ENCODE data around the gene PCED1A. TPM values are rescaled to one million over a fixed set of nuclear protein-coding genes. Genes with fewer than 3 reads are reported as not detected.

Gene PCED1A
- total and polyA plus RNA-seq, 8 donors = 10.3 to 166 (median 44.5) TPM

DNA sequence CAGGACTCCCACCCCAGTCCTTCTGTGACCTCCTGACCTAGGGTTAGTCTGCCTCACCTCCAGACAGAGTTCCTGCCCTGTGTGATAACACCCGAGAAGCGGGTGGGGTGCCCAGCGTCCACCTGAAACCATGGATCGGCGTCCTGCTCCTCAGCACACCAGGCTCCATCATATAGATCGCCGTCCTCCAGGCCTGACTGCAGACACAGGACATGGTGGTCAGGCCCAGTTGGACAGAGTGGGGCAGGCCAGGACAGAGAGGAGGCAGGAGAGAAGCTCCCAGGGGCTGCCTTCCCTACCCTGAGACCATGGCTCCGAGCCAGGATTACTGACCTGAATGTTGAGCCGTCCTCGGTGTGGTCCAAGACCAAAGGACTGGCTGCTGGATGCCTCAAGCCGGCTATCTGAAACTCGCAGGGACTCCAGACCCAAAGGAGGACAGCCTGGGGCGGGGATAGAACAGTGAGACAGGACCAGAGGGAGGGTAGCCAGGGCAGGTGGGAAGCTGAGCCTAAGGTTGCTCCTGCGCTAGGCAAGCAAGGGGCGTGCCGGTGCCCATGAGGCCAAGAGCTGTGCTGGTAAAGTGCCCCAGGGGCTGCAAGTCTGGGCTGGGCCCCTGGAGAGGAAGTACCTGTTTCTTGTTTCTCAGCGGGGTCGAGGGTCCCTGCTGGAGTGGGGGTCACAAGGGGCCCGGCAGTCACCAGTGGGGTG is 42.2 kb downstream of the PCED1A start:
- no peak overlapping the region for H3K27ac ChIP-seq
- H3K4me1 ChIP-seq = peaks cover 5 to 25% (median 22%) of the 10 kb centered on the region in 4 donors
- no peak for DNase-seq
- no peaks in the 10 kb centered on the region for H3K9me3 ChIP-seq
- intact Hi-C loops (cut with DNase I; ENCODE audit: low total_unique reads) = no loop called here
- H3K27me3 ChIP-seq = peaks cover 4 to 97% (median 44%) of the 10 kb centered on the region in 3 donors
- H3K4me3 ChIP-seq = no peak overlapping the region
- H3K36me3 ChIP-seq = no peaks in the 10 kb centered on the region
- WGBS, 5 donors = 79 to 88% (median 87%) methylated on average over 14 to 19 of the region's 19 CpGs
- TF ChIP-seq POLR2A (IDR thresholded peaks at IDR 0.05) (no peak), POLR2AphosphoS5 (IDR thresholded peaks at IDR 0.05) (no peak), EP300 (IDR thresholded peaks at IDR 0.05) (no peak), CTCF (IDR thresholded peaks at IDR 0.05) (no peak)

DNA sequence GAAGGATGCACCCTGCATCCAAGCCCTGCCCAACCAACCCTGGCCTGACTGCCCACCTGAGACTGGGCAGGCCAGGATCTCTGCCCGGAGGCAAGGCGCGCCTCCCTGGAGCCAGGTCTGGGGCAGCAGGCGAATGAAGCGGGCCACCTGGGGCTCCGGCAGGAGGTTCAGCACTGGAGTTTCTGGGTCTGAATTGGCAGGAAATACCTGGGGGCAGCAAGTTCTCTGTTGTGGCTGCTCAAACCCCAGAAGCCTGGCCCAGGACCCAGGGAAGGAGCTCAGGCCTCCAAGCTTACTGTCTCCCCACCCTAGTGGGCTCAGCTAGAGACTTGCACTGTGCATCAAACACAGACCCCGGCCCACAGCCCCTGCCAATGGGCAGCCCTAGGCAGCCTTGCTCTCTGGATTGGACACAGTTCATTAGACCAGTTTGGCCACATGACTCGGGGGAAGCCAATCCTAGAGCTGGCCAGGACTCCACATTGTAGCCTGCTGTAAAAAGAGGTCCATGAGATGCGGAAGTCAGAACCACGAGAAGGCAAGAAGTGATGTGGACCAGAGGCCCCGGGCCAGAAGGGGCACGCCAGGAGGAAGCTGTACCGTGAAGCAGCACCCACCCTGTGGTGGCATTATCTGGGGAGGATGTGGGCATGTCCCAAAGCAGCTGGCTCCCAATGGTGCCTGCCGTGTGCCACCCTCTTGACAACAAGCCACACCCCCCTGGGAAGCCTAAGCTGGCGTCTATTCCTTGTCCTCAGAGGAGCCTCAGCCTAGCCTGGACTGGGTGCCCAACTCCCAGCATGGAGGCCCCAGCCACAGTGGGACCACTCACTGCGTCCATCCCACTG is 43.1 kb downstream of the PCED1A start:
- peaks cover 5 to 25% (median 22%) of the 10 kb centered on the region in 4 donors for H3K4me1 ChIP-seq
- no peak overlapping the region for H3K4me3 ChIP-seq
- intact Hi-C loops (cut with DNase I; ENCODE audit: low total_unique reads) = no loop called here
- no peak for TF ChIP-seq POLR2AphosphoS5 (IDR thresholded peaks at IDR 0.05)
- no peak for TF ChIP-seq POLR2A (IDR thresholded peaks at IDR 0.05)
- no peak for TF ChIP-seq EP300 (IDR thresholded peaks at IDR 0.05)
- TF ChIP-seq CTCF (IDR thresholded peaks at IDR 0.05) = no peak
- 75 to 87% (median 84%) methylated on average over 15 to 16 of the region's 16 CpGs for whole genome bisulfite sequencing, 5 donors
- H3K27ac ChIP-seq = no peak overlapping the region
- DNase-seq = no peak
- H3K9me3 ChIP-seq = no peaks in the 10 kb centered on the region
- no peaks in the 10 kb centered on the region for H3K36me3 ChIP-seq
- H3K27me3 ChIP-seq = peaks cover 4 to 95% (median 37%) of the 10 kb centered on the region in 3 donors

DNA sequence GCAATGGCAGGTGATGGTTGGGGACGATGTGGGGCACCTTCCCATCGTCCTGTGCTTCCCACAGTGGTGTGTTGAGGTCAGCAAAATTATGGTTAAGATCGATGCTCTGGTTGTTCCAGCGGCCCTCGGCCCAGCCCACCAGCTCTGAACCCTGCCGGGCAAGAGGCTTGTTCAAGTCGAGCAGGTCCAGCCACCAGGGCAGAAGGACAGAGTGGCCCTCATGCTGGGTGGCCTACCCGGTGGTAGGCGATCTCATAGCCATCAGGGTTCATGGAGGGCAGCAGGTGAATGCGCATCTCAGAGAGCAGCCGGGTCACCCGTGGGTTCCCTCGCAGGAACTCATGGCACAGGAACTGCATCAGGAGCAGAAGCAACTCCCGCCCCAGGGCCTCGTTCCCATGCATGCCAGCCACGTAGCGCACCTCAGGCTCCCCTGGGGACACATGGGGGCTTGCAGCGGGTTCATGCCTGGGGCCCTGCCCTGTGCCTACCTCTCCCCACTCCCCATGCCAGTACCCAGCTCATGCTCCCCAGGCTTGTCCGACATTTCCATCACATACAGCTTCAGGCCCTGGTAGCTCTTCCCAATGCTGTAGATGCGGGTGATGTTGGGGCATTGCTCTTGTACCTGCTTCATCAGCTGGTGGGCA is 44.3 kb downstream of the PCED1A start:
- Histone ChIP-seq H3K27me3 (peaks cover 4 to 93% (median 27%) of the 10 kb centered on the region in 3 donors), H3K9me3 (no peaks in the 10 kb centered on the region), H3K4me1 (peaks cover 5 to 23% (median 19%) of the 10 kb centered on the region in 4 donors), H3K27ac (no peak overlapping the region), H3K36me3 (no peaks in the 10 kb centered on the region), H3K4me3 (no peak overlapping the region)
- DNase-seq = no peak
- WGBS, 5 donors = 90 to 95% (median 95%) methylated on average over 11 to 20 of the region's 20 CpGs
- TF ChIP-seq EP300 (IDR thresholded peaks at IDR 0.05) (no peak), POLR2A (IDR thresholded peaks at IDR 0.05) (no peak), POLR2AphosphoS5 (IDR thresholded peaks at IDR 0.05) (no peak), CTCF (IDR thresholded peaks at IDR 0.05) (no peak)
- intact Hi-C loops (cut with DNase I; ENCODE audit: low total_unique reads) = no loop called here

DNA sequence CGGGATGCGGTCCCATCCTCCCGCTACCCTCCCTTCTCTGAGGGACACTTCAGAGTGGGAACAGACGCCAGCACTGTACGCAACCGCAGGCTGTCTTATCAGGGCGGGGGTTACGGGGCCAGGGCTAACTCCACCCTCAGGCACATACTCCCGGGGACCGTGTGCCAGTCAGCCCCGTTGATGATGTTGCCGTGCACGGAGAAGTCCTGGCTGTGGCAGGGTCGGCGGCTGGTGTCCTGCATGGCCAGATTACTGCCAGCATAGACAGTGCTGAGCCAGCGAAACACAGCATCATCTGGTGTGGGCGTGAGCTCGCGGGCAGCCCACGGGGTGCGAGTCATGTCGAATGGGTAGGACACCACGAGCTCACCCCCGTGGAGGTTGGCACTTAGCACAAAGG is 45.0 kb downstream of the PCED1A start:
- no peaks in the 10 kb centered on the region for H3K36me3 ChIP-seq
- no peak for DNase-seq
- no peak overlapping the region for H3K4me3 ChIP-seq
- intact Hi-C loops (cut with DNase I; ENCODE audit: low total_unique reads) = no loop called here
- H3K9me3 ChIP-seq = no peaks in the 10 kb centered on the region
- WGBS, 5 donors = 63 to 86% (median 68%) methylated on average over 10 to 24 of the region's 24 CpGs
- H3K4me1 ChIP-seq = peaks cover 5 to 16% (median 14%) of the 10 kb centered on the region in 4 donors
- H3K27me3 ChIP-seq = peaks cover 4 to 86% (median 20%) of the 10 kb centered on the region in 3 donors
- TF ChIP-seq POLR2A (IDR thresholded peaks at IDR 0.05) (no peak), POLR2AphosphoS5 (IDR thresholded peaks at IDR 0.05) (no peak), EP300 (IDR thresholded peaks at IDR 0.05) (no peak), CTCF (IDR thresholded peaks at IDR 0.05) (no peak)
- no peak overlapping the region for H3K27ac ChIP-seq

Measured in stomach (tissue), 9 donors.